ENCODE measurements around the gene CAMTA1. TPM values are rescaled to one million over a fixed set of nuclear protein-coding genes. Genes with fewer than 3 reads are reported as not detected.

The CAMTA1 gene
- total RNA-seq, 1 donor from 2014 or later: 68.9 TPM

- no peak for DNase-seq (ENCODE audit: low read depth)
Measured at GRCh38 chr1:7331926-7332535, 546.8 kb downstream of the CAMTA1 start.

GRCh38 chr1:7333094-7333493, 547.8 kb downstream of the CAMTA1 start:
- DNase-seq (ENCODE audit: low read depth): no peak

- DNase-seq (ENCODE audit: low read depth): no peak
Measured at GRCh38 chr1:7333620-7334019, 548.4 kb downstream of the CAMTA1 start.

GRCh38 chr1:7334475-7335035, 549.3 kb downstream of the CAMTA1 start:
- DNase-seq (ENCODE audit: low read depth): peak; percentile 67

GRCh38 chr1:7335224-7335879, 550.1 kb downstream of the CAMTA1 start:
- peak; percentile 61 for DNase-seq (ENCODE audit: low read depth)

GRCh38 chr1:7338439-7338838, 553.2 kb downstream of the CAMTA1 start:
- no peak for DNase-seq (ENCODE audit: low read depth)

- no peak for DNase-seq (ENCODE audit: low read depth)
Measured at GRCh38 chr1:7339014-7339413, 553.8 kb downstream of the CAMTA1 start.

- no peak for DNase-seq (ENCODE audit: low read depth)
Measured at GRCh38 chr1:7339953-7340352, 554.7 kb downstream of the CAMTA1 start.

- peak; percentile 95 for DNase-seq (ENCODE audit: low read depth)
Measured at GRCh38 chr1:7341145-7341905, 556.1 kb downstream of the CAMTA1 start.

- DNase-seq (ENCODE audit: low read depth): no peak
Measured at GRCh38 chr1:7343882-7344281, 558.6 kb downstream of the CAMTA1 start.

- DNase-seq (ENCODE audit: low read depth): no peak
Measured at GRCh38 chr1:7344299-7344698, 559.0 kb downstream of the CAMTA1 start.

- DNase-seq (ENCODE audit: low read depth): no peak
Measured at GRCh38 chr1:7345516-7345915, 560.3 kb downstream of the CAMTA1 start.

- no peak for DNase-seq (ENCODE audit: low read depth)
Measured at GRCh38 chr1:7346070-7346596, 560.9 kb downstream of the CAMTA1 start.

- no peak for DNase-seq (ENCODE audit: low read depth)
Measured at GRCh38 chr1:7346600-7347570, 561.6 kb downstream of the CAMTA1 start.

GRCh38 chr1:7348073-7348472, 562.8 kb downstream of the CAMTA1 start:
- no peak for DNase-seq (ENCODE audit: low read depth)

GRCh38 chr1:7348580-7348979, 563.3 kb downstream of the CAMTA1 start:
- DNase-seq (ENCODE audit: low read depth): no peak

- DNase-seq (ENCODE audit: low read depth): no peak
Measured at GRCh38 chr1:7350804-7351203, 565.5 kb downstream of the CAMTA1 start.

GRCh38 chr1:7351649-7352048, 566.4 kb downstream of the CAMTA1 start:
- no peak for DNase-seq (ENCODE audit: low read depth)

- no peak for DNase-seq (ENCODE audit: low read depth)
Measured at GRCh38 chr1:7352364-7352763, 567.1 kb downstream of the CAMTA1 start.

- DNase-seq (ENCODE audit: low read depth): no peak
Measured at GRCh38 chr1:7352974-7353373, 567.7 kb downstream of the CAMTA1 start.

GRCh38 chr1:7355646-7356045, 570.4 kb downstream of the CAMTA1 start:
- no peak for DNase-seq (ENCODE audit: low read depth)

All from myocyte (in vitro differentiated cells).